Subcutaneous abdominal adipose tissue (tissue), 5 donors: Measurements from ENCODE around the gene SERPING1.
"Not testable (repeated sequence)": the region's sequence is repeated elsewhere in the genome, so short reads cannot be mapped to it uniquely, and the experiment has no call there.

Source experiments
- H3K27ac ChIP-seq: one replicate; pipeline ENCODE4 v1.7.0; 2013; ENCODE audit warnings: low read depth, mild to moderate bottlenecking, inconsistent platforms, low read length, moderate library complexity
- H3K27me3 ChIP-seq, 5 donors: one replicate each; pipeline ENCODE4 v1.7.0; 2013; ENCODE audit warnings: low read length in 5 of 5, inconsistent platforms in 1 of 5; ENCODE audit not compliant: control insufficient read depth in 5 of 5, insufficient read depth in 4 of 5
- H3K36me3 ChIP-seq, 5 donors: one replicate each; pipeline ENCODE4 v1.7.0; 2013; ENCODE audit warnings: low read length in 5 of 5; ENCODE audit not compliant: control insufficient read depth in 5 of 5, insufficient read depth in 5 of 5
- H3K4me1 ChIP-seq, 5 donors: one replicate each; pipeline ENCODE4 v1.7.0; 2013; ENCODE audit warnings: low read length in 5 of 5, mild to moderate bottlenecking in 3 of 5, moderate library complexity in 1 of 5; ENCODE audit not compliant: control insufficient read depth in 5 of 5, insufficient read depth in 5 of 5
- H3K4me3 ChIP-seq, 5 donors: one replicate each; pipeline ENCODE4 v1.7.0; 2013; ENCODE audit warnings: low read length in 5 of 5, low read depth in 1 of 5
- H3K9ac ChIP-seq, 5 donors: one replicate each; pipeline ENCODE4 v1.7.0; 2013; ENCODE audit warnings: low read length in 5 of 5, mild to moderate bottlenecking in 4 of 5, moderate library complexity in 3 of 5
- H3K9me3 ChIP-seq, 5 donors: one replicate each; pipeline ENCODE4 v1.7.0; 2013; ENCODE audit warnings: low read length in 5 of 5; ENCODE audit not compliant: control insufficient read depth in 5 of 5
- donor health status: healthy.
- donor health status: healthy.
- donor health status: healthy.
- donor health status: healthy.
- donor health status: healthy.

SERPING1 gene

GRCh38 chr11:57648801-57649735, 51.6 kb downstream of the SERPING1 start:
- H3K27ac ChIP-seq, result no peak overlapping the region
- H3K4me3 ChIP-seq, result peak overlapping the region; percentile 45 to 64 (median 57)
- peaks cover 33 to 48% (median 39%) of the 10 kb centered on the region in 5 donors for H3K27me3 ChIP-seq
- H3K9me3 ChIP-seq, result no peaks in the 10 kb centered on the region
- no peaks in the 10 kb centered on the region for H3K36me3 ChIP-seq
- peak overlapping the region in 3 of 5 donors; percentile 28 to 42 (median 37) for H3K9ac ChIP-seq
- peaks cover 0 to 55% (median 41%) of the 10 kb centered on the region in 5 donors for H3K4me1 ChIP-seq

GRCh38 chr11:57649826-57650738, 52.6 kb downstream of the SERPING1 start, which contains the start of gene YPEL4:
TSS of gene YPEL4 (minus strand) at chr11:57649912. CDS start at chr11:57647107, 2,805 bp downstream.
- Histone ChIP-seq H3K4me3 (peak within 1 kb of the TSS; percentile 46 to 64 (median 57)), H3K27me3 (peaks cover 33 to 48% (median 39%) of the 10 kb centered on the region in 5 donors), H3K9ac (peak within 1 kb of the TSS in 3 of 5 donors; percentile 28 to 42 (median 37)), H3K4me1 (peaks cover 0 to 53% (median 38%) of the 10 kb centered on the region in 5 donors), H3K9me3 (no peaks in the 10 kb centered on the region), H3K36me3 (no peaks in the 10 kb centered on the region), H3K27ac (no peak within 1 kb of the TSS)

GRCh38 chr11:57650739-57651090, 53.2 kb downstream of the SERPING1 start:
- Histone ChIP-seq H3K9ac (no peak overlapping the region), H3K9me3 (no peaks in the 10 kb centered on the region), H3K27me3 (peaks cover 33 to 45% (median 39%) of the 10 kb centered on the region in 5 donors), H3K27ac (no peak overlapping the region), H3K4me3 (no peak overlapping the region), H3K4me1 (peaks cover 0 to 46% (median 38%) of the 10 kb centered on the region in 5 donors), H3K36me3 (no peaks in the 10 kb centered on the region)

GRCh38 chr11:57651408-57651807, 53.9 kb downstream of the SERPING1 start:
- no peak overlapping the region for H3K27ac ChIP-seq
- no peaks in the 10 kb centered on the region for H3K36me3 ChIP-seq
- no peak overlapping the region for H3K9ac ChIP-seq
- H3K4me3 ChIP-seq, result no peak overlapping the region
- peaks cover 0 to 39% (median 33%) of the 10 kb centered on the region in 5 donors for H3K4me1 ChIP-seq
- peaks cover 26 to 38% (median 36%) of the 10 kb centered on the region in 5 donors for H3K27me3 ChIP-seq
- H3K9me3 ChIP-seq, result no peaks in the 10 kb centered on the region

GRCh38 chr11:57652230-57652629, 54.7 kb downstream of the SERPING1 start:
- not testable (repeated sequence) for H3K9ac ChIP-seq, H3K9me3 ChIP-seq, H3K4me3 ChIP-seq, H3K27ac ChIP-seq, H3K36me3 ChIP-seq
- H3K27me3 ChIP-seq, result peaks cover 21 to 30% (median 28%) of the 10 kb centered on the region in 5 donors
- H3K4me1 ChIP-seq, result peaks cover 0 to 38% (median 31%) of the 10 kb centered on the region in 5 donors

GRCh38 chr11:57652662-57653061, 55.2 kb downstream of the SERPING1 start:
- no peaks in the 10 kb centered on the region for H3K36me3 ChIP-seq
- peaks cover 0 to 37% (median 27%) of the 10 kb centered on the region in 5 donors for H3K4me1 ChIP-seq
- H3K27ac ChIP-seq, result no peak overlapping the region
- H3K9ac ChIP-seq, result peak overlapping the region in 1 of 5 donors; percentile 51
- H3K27me3 ChIP-seq, result peaks cover 21 to 26% (median 23%) of the 10 kb centered on the region in 5 donors
- H3K4me3 ChIP-seq, result no peak overlapping the region
- no peaks in the 10 kb centered on the region for H3K9me3 ChIP-seq

GRCh38 chr11:57653163-57653562, 55.7 kb downstream of the SERPING1 start:
- H3K4me1 ChIP-seq, result peaks cover 2 to 38% (median 26%) of the 10 kb centered on the region in 5 donors
- no peaks in the 10 kb centered on the region for H3K9me3 ChIP-seq
- H3K27ac ChIP-seq, result no peak overlapping the region
- H3K9ac ChIP-seq, result peak overlapping the region in 1 of 5 donors; percentile 51
- H3K4me3 ChIP-seq, result no peak overlapping the region
- no peaks in the 10 kb centered on the region for H3K36me3 ChIP-seq
- H3K27me3 ChIP-seq, result peaks cover 18 to 21% (median 19%) of the 10 kb centered on the region in 5 donors

- Histone ChIP-seq H3K27me3 (no peaks in the 10 kb centered on the region), H3K9me3 (no peaks in the 10 kb centered on the region), H3K4me1 (peaks cover 4 to 24% (median 20%) of the 10 kb centered on the region in 5 donors), H3K27ac (peak overlapping the region; percentile 86), H3K36me3 (peaks cover 7 to 26% (median 22%) of the 10 kb centered on the region in 5 donors), H3K9ac (peak overlapping the region in 4 of 5 donors; percentile 57 to 85 (median 74)), H3K4me3 (peak overlapping the region; percentile 72 to 97 (median 90))
Measured at GRCh38 chr11:57656885-57657193, 59.4 kb downstream of the SERPING1 start.

- peaks cover 4 to 24% (median 20%) of the 10 kb centered on the region in 5 donors for H3K4me1 ChIP-seq
- H3K27ac ChIP-seq, result peak within 1 kb of the TSS; percentile 86
- H3K27me3 ChIP-seq, result no peaks in the 10 kb centered on the region
- peak within 1 kb of the TSS; percentile 50 to 93 (median 87) for H3K9ac ChIP-seq
- H3K4me3 ChIP-seq, result peak within 1 kb of the TSS; percentile 88 to 97 (median 91)
- peaks cover 7 to 32% (median 26%) of the 10 kb centered on the region in 5 donors for H3K36me3 ChIP-seq
- no peaks in the 10 kb centered on the region for H3K9me3 ChIP-seq
Measured at GRCh38 chr11:57657194-57658022, 59.9 kb downstream of the SERPING1 start, which contains the start of gene CLP1. TSS of gene CLP1 (plus strand) at chr11:57657762. CDS start at chr11:57659477, 1,715 bp downstream.
